ENCODE results near the gene AGER.

The AGER gene

DNA sequence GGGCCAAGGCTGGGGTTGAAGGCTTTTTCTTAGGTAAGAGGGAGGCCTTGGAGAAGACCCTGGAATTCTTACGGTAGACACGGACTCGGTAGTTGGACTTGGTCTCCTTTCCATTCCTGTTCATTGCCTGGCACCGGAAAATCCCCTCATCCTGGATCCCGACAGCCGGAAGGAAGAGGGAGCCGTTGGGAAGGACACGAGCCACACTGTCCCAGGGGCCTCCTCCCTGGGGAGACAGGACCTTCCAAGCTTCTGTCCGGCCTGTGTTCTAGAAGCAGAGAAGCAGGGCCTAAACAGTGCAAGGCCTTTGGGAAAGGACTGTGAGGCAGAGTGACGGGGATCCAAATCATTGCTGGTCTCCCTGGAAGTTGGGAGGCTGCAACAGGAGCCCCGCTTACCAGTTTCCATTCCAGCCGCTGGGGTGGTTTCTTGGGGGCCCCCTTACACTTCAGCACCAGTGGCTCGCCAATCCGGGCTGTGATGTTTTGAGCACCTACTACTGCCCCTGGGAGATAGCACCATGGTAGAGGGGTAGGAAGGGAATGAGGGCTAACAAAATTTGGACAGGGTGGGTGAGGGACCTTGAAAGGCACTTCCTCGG is 470 bp downstream of the AGER start:
- Histone ChIP-seq H2AFZ (ENCODE audit: low read length) (no peak overlapping the region), H3K9me2 (replicated peaks; ENCODE audit: low read depth, low read length) (no peaks in the 10 kb centered on the region), H3K9me3 (ENCODE audit: insufficient read depth, low read depth, low read length) (no peaks in the 10 kb centered on the region), H4K20me1 (ENCODE audit: insufficient read depth, low read length, poor library complexity, severe bottlenecking) (peaks cover 5% of the 10 kb centered on the region), H3K9ac (ENCODE audit: low read depth, low read length, poor library complexity, severe bottlenecking) (no peak overlapping the region), H3K36me3 (ENCODE audit: insufficient read depth, low read length) (peaks cover 28% of the 10 kb centered on the region; the same call in 1 of the 2 replicates), H3K4me1 (ENCODE audit: insufficient read depth, low read length, poor library complexity, severe bottlenecking) (peaks cover 14% of the 10 kb centered on the region), H3K27me3 (ENCODE audit: insufficient read depth, low read length, poor library complexity, severe bottlenecking) (no peaks in the 10 kb centered on the region), H3K4me2 (ENCODE audit: low read depth, low read length, poor library complexity, severe bottlenecking) (no peak overlapping the region), H3F3A (ENCODE audit: low read depth) (no peaks in the 10 kb centered on the region), H3K4me3 (ENCODE audit: low read length, poor library complexity, severe bottlenecking) (no peak overlapping the region), H3K79me2 (ENCODE audit: insufficient read depth, low read length) (peaks cover 51% of the 10 kb centered on the region)
- TF ChIP-seq, protein P1, sequence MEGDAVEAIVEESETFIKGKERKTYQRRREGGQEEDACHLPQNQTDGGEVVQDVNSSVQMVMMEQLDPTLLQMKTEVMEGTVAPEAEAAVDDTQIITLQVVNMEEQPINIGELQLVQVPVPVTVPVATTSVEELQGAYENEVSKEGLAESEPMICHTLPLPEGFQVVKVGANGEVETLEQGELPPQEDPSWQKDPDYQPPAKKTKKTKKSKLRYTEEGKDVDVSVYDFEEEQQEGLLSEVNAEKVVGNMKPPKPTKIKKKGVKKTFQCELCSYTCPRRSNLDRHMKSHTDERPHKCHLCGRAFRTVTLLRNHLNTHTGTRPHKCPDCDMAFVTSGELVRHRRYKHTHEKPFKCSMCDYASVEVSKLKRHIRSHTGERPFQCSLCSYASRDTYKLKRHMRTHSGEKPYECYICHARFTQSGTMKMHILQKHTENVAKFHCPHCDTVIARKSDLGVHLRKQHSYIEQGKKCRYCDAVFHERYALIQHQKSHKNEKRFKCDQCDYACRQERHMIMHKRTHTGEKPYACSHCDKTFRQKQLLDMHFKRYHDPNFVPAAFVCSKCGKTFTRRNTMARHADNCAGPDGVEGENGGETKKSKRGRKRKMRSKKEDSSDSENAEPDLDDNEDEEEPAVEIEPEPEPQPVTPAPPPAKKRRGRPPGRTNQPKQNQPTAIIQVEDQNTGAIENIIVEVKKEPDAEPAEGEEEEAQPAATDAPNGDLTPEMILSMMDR (conservative IDR thresholded peaks at IDR 0.05; ENCODE audit: low read length), result no peak
- no peak for TF ChIP-seq EZH2phosphoT487 (IDR thresholded peaks at IDR 0.05; ENCODE audit: borderline replicate concordance)

DNA sequence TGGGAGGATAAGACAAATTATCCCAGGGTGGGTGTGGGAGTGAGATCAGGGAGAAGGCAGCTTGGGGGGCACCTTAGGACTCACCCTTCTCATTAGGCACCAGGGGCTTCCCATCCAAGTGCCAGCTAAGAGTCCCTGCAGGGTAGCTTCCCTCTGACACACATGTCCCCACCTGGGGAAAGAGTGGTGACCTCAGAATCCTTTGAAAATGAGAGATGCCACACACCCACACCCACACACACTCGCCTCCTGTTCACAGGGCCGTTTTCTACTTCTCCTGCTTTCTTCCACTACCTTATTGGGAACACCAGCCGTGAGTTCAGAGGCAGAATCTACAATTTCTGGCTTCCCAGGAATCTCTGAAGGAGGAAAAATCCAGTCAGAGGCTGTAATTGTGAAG is 1.0 kb downstream of the AGER start:
- no peaks in the 10 kb centered on the region for H3K9me3 ChIP-seq (ENCODE audit: insufficient read depth, low read depth, low read length)
- no peaks in the 10 kb centered on the region for H3K9me2 ChIP-seq (replicated peaks; ENCODE audit: low read depth, low read length)
- H3K4me2 ChIP-seq (ENCODE audit: low read depth, low read length, poor library complexity, severe bottlenecking), result no peak overlapping the region
- no peak overlapping the region for H3K9ac ChIP-seq (ENCODE audit: low read depth, low read length, poor library complexity, severe bottlenecking)
- no peak overlapping the region for H2AFZ ChIP-seq (ENCODE audit: low read length)
- peaks cover 47% of the 10 kb centered on the region for H3K79me2 ChIP-seq (ENCODE audit: insufficient read depth, low read length)
- H3F3A ChIP-seq (ENCODE audit: low read depth), result no peaks in the 10 kb centered on the region
- H3K4me1 ChIP-seq (ENCODE audit: insufficient read depth, low read length, poor library complexity, severe bottlenecking), result peaks cover 12% of the 10 kb centered on the region
- H3K36me3 ChIP-seq (ENCODE audit: insufficient read depth, low read length), result peaks cover 28% of the 10 kb centered on the region; the same call in 1 of the 2 replicates
- TF ChIP-seq EZH2phosphoT487 (IDR thresholded peaks at IDR 0.05; ENCODE audit: borderline replicate concordance), result no peak
- TF ChIP-seq, protein P1 (conservative IDR thresholded peaks at IDR 0.05; ENCODE audit: low read length), result no peak
- no peak overlapping the region for H3K4me3 ChIP-seq (ENCODE audit: low read length, poor library complexity, severe bottlenecking)
- H4K20me1 ChIP-seq (ENCODE audit: insufficient read depth, low read length, poor library complexity, severe bottlenecking), result peaks cover 5% of the 10 kb centered on the region
- H3K27me3 ChIP-seq (ENCODE audit: insufficient read depth, low read length, poor library complexity, severe bottlenecking), result no peaks in the 10 kb centered on the region

DNA sequence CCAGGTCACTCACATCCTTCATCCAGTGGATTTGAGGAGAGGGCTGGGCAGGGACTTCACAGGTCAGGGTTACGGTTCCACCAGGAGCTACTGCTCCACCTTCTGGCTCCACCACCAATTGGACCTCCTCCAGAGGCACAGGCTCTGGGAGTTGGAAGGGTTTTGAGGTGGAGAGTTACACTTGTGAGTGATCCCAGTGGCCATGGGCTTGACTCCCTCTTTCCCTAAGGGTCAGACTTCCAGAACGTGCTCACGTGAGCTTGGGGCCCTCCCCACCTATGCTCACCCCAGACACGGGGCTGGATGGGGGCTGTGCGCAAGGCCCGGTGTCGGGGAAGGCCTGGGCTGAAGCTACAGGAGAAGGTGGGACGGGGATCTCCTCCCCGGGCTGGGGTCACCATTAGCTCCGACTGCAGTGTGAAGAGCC is 1.5 kb downstream of the AGER start:
- Histone ChIP-seq H3K9ac (ENCODE audit: low read depth, low read length, poor library complexity, severe bottlenecking) (no peak overlapping the region), H4K20me1 (ENCODE audit: insufficient read depth, low read length, poor library complexity, severe bottlenecking) (peaks cover 3% of the 10 kb centered on the region), H3K36me3 (ENCODE audit: insufficient read depth, low read length) (peaks cover 26% of the 10 kb centered on the region; the same call in 1 of the 2 replicates), H3K4me3 (ENCODE audit: low read length, poor library complexity, severe bottlenecking) (no peak overlapping the region), H2AFZ (ENCODE audit: low read length) (no peak overlapping the region), H3K79me2 (ENCODE audit: insufficient read depth, low read length) (peaks cover 42% of the 10 kb centered on the region), H3F3A (ENCODE audit: low read depth) (peaks cover under 1% of the 10 kb centered on the region; the same call in 1 of the 2 replicates), H3K9me2 (replicated peaks; ENCODE audit: low read depth, low read length) (no peaks in the 10 kb centered on the region), H3K4me1 (ENCODE audit: insufficient read depth, low read length, poor library complexity, severe bottlenecking) (peaks cover 12% of the 10 kb centered on the region), H3K27me3 (ENCODE audit: insufficient read depth, low read length, poor library complexity, severe bottlenecking) (no peaks in the 10 kb centered on the region), H3K9me3 (ENCODE audit: insufficient read depth, low read depth, low read length) (no peaks in the 10 kb centered on the region), H3K4me2 (ENCODE audit: low read depth, low read length, poor library complexity, severe bottlenecking) (no peak overlapping the region)
- no peak for TF ChIP-seq EZH2phosphoT487 (IDR thresholded peaks at IDR 0.05; ENCODE audit: borderline replicate concordance)
- TF ChIP-seq, protein P1 (conservative IDR thresholded peaks at IDR 0.05; ENCODE audit: low read length), result no peak

All from Loucy (cell line).